GM21723 (cell line): ENCODE measurements around the gene PRDM2.

Experiments used
- ATAC-seq: cut with Tn5 transposase; IDR thresholded peaks from one replicate; pipeline ENCODE4 v1.9.1; 2021; ENCODE audit warnings: mild to moderate bottlenecking, moderate library complexity; ENCODE audit not compliant: unreplicated experiment

PRDM2 gene

DNA sequence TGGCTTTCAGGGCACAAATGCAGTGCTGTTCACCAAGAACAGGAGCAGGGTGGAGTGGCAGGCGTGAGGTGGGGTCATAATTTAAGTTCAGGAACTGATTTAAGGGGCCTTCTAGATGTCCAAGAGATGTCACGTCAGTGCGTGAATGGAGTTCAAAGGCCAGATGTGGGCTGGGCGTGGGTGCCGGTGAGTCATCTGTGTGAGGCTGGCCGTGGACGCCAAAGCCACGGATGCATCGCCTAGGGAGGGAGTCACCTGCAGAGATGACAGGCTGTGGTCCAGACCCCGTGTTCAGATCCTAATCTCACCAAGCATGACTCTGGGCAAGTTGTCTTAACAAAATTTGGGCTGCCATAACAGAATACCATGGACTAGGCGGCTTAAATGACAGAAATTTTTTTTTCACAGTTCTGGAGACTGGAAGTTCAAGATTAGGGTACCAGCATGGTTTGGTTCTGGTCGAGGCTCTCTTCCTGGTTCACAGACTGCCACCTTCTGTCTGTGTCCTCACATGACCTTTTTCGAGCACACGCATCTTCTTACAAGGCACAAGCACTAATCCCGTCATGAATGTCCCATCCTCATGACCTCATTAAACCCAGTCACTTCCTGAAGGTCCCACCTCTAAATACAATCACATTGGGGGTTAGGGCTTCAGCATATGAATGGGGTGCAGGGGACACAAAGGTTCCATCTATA is 109.6 kb downstream of the PRDM2 start:
- no peak for ATAC-seq

DNA sequence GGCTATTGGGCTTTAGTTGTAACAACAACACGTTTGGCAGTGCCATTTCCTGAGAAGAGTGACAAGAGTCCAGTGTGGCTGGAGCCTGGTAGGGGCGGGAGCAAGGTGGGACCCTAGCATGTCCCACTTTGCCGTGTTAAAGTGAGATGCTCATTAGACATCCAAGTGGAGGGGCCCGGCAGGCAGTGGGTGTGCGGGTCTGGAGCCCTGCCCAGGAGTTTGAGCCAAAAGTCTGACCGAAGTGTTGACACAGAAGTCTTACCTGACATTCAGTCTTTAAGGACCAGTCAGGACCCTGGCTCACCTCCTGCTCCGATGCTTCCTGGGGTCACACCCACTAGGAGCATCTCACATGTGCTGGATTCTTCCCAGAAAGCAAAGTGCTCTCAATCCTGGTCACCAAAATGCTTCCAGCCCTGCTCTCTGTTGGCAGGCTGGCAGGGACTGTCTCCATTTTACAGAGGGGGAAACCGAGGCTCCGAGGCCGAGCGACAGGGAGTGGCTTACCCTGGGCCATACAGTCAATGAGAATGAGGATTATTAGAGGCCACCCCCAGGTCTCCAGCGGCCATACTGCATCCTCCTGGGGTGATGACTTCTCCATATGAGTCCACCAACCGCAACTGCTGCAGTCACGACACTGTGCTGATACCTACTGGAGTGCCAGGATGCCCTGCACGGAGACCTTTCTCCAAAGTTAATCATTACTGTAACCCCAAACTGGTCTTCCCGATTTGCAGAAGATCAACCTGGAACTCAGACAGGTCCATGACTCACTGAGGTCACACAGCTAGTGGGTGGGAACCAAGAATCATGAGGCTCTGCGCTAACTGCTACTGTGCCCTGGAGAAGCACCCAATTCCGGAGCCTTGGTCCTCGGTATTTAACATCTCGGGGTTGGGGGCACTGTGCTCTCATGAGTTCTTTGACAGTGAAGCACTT is 112.7 kb downstream of the PRDM2 start:
- no peak for ATAC-seq

DNA sequence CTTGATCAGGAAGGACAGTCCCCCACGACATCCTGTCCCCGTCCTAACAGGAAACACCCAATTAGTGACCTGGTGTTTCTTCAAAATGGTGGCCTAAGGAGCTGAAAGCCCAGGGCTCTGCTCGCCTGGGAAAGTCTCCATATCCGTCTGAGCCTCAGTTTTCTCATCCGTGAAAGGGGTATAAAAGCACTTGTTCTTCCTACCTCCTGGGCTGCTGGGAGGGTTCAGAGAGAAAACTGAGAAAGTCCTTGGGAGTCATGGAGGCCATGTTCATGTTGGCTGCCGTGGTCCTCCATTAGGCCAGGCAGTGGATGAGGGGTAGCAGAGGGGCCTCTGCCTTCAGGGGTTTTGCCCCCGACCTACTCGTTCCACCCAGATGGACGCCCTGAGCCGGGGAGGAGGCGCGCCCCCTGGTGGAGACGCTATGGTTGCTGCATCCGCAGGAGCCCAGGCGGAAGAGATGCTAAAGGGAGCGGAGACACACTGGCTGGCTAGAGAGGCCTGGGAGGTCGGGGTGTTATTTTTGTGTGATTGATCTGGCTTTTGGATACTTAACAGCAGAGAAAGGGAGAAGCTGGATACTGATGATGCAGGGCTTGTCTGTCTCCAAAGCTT is 113.5 kb downstream of the PRDM2 start:
- ATAC-seq, result no peak

DNA sequence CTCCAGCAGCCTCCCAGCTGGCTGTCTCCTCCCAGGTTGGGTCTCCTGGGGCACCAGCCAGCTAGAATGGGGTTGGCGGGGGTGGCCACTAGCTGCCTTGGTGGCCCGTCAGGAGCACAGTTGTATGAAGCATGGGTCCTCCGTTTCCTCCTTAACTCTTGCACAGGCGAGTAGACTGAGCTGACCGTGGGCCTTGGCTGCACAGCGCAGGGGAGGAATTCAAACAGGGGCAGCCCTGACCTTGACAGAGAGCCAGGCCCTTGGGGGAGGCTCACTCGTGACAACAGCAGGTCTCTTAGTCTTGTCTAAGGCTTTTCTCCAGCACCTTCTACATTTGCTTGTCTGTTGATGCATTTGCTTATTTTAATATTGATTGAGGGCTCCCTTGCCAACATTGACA is 114.1 kb downstream of the PRDM2 start:
- ATAC-seq, result no peak

DNA sequence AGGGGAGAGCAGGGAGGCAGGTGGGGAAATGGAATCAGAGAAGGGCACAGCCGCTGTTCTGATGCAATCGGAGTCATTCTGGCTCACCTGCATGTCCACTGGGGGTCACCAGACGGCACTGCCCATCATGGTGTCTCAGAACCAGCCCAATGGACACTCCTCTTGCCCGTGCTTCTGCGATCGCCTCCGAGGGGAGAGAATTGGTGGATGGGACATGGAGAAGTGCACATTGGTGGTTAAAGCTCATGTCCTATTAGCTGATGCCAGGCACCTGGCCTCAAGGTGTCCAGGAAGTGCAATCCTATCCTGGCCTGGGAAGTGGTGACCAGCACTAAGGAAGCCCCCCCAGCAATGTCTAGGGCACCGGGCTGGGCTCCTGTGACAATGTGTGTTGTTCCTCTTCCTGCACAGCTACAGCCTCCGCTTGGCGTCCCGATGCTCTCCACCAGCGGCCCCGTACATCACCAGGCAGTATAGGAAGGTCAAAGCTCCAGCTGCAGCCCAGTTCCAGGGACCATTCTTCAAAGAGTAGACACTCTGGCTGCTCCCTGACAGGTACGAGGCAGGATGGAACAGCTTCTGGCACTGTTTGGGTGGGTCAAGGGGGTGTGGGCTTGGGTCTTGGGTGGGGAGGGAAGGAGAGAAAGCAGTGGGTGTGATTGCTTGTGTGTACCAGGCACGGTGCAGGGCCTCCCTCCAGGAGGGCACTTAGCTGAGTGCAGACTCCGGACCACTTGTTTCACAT is 116.2 kb downstream of the PRDM2 start:
- no peak for ATAC-seq

DNA sequence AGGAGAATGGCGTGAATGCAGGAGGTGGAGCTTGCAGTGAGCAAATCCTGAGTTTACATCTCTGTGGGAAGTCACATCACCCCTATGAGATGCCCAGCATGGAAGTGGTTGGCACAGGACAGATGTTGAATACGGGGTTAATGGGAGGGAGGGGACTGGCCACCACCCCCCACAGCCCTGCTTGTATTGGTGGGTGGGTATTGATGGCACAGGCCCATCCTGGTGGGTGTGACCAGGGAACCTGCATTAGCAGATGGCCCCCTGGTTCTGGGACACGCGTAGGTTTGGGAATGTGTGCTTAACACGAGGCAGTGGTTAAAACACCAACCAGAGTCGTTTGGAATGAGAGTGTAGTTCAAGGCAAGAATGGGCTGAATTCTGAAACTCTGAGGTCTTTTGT is 117.9 kb downstream of the PRDM2 start:
- no peak for ATAC-seq

DNA sequence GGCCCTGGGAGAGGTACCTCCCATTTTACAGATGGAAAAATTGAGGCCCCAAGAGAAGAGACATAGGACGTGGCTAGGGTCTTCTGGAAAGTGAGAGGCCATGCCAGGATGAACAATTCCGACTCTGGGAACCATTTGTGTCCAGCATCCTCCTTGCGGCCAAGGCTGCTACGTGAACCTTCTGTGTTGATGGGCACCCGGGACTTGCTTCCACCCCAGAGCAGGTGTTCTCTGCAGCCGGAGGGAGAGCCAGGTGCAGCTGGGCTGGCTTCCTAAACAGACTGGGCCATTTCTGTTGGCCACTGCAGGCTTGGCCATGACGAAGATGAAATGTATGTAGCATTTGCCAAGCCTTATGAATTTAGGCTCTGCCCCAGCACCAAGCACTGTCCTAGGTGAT is 118.9 kb downstream of the PRDM2 start:
- no peak for ATAC-seq

DNA sequence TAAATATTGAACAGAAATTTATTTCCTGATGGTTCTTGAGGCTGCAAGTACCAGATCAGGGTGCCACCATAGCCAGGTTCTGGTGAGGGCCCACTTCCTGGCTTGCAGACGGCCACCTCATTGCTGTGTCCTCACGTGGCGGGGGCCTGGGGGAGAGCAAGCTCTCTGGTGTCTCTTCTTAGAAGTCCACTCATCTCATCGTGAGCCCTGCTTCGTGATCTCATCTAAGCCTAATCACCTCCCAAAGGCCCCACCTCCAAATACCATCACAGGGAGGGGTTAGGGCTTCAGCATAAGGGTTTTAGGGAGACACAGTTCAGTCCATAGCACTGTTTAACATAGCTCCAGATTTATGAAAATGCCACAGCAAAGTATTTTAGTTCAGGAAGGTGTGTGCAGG is 119.7 kb downstream of the PRDM2 start:
- ATAC-seq, result no peak

DNA sequence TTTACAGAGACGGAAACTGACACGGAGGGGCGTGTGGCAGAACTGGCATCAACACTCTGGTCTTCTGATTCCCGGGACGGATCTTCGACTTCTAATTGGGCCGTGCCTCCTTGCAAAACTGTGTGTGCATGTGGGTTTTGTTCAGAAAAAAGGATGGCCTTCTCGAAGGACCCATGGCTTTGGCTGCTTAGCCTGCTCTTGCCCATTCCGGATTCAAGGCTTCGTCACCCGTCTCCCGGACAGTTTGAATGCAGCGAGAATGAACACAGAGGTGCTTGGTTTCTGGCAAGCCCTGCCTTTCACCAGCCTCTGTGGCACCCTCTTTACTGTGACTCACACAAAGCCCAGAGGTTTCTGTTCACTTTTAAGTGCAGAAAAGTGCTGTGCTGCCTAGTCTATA is 120.1 kb downstream of the PRDM2 start:
- no peak for ATAC-seq

DNA sequence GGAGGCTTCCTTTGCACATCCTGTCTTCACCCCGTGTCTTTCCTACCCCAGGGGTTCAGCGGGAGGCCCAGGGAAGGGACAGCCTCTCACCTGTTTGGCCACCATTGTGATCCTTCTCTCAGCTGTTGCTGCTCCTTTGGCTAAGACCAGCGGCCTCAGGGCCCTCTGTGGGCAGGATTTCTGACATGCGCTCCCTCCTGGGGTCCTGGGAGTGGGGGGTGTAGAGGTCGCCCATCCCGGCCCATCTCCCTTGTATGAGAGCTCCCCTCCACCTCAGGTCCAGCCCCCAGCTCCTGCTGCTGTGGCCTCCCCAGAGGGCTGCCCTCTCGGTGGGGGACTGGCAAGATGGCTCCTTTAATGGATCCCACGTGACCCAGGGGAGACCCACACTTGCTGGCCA is 120.5 kb downstream of the PRDM2 start:
- no peak for ATAC-seq

DNA sequence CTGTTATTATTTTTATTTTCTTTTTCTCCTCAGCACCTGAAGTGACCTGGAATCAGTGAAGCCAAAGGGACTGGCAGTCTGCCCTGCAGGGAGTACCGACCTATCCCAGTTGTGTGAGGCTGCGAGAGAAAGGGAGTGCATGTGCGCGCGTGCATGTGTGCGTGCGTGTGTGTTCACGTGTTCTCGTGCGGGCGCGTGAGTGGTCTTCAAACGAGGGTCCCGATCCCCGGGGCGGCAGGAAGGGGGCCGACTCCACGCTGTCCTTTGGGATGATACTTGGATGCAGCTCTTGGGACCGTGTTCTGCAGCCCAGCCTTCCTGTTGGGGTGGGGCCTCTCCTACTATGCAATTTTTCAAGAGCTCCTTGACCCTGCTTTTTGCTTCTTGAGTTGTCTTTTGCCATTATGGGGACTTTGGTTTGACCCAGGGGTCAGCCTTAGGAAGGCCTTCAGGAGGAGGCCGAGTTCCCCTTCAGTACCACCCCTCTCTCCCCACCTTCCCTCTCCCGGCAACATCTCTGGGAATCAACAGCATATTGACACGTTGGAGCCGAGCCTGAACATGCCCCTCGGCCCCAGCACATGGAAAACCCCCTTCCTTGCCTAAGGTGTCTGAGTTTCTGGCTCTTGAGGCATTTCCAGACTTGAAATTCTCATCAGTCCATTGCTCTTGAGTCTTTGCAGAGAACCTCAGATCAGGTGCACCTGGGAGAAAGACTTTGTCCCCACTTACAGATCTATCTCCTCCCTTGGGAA is 123.3 kb downstream of the PRDM2 start:
- no peak for ATAC-seq

DNA sequence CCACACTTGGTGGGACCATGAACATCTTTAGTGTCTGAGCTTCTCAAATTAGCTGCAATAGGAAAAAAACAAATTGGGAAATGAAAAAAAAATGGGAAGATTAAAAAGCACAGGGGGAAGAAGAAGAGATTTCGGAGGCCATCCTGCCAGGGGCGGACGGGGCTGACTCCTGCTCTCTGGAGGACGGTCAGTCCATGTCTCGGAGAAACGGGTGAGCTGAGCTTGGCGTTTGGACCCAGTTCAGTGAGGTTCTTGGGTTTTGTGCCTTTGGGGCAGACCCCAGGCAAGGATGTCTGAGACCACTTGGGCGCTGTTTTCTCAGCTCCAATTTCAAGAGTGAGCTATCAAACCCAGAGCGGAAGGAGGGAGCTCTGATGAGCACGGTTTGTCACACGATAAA is 123.9 kb downstream of the PRDM2 start:
- no peak for ATAC-seq

DNA sequence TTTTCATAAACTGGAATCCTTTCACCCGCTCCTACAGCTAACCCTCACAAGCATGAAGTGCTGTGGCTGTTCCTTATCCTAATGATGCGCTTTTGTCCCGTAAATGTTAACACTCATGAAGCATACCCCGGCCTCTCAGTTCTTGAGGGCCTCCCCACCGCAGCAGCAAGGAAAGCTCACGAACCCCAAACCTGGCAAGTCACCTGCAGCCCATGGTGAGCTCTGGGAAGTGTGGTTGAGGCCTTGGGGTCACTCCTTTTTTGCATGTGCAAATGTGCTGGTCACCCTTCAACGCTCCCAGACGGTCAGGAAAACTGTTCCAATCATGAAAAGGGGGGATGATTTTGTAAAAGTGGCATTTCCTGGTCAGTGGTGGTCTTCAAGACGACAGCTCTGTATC is 124.6 kb downstream of the PRDM2 start:
- no peak for ATAC-seq

DNA sequence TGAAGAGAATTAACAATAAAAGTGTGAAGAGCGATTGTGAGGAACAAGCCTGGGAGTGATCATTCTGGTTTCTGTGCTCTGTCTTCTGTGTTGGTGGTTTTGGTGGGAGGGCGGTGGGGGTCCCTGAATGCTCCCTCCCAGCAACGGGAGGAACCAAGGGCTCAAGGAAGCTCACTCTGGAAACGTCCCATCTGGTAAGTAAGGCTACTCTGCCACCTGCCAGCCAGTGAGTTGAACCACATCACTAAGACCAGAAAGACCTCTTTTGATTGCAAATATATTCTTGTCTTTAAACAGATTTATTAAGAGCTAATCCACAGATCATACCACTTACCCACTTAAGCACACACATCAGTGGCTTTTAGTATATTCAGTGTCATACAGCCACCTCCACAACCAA is 125.0 kb downstream of the PRDM2 start:
- ATAC-seq, result no peak

DNA sequence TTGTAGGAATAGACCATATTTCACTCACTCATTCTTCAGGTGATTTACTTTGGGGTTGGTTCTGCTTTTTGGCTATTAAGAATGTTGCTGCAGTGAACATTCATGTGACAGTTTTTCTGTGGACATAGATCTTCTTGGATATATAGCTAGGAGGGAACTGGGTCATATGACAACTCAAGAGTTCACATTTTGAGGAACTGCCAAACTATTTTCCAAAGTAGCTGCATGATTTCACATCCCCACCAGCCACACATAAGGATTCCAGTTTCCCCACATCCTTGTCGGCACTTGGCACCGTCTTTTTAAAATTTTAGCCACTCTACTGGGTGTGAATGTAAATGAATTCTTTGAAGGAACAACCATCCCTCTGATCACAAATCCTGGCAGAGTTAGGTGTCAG is 126.0 kb downstream of the PRDM2 start:
- no peak for ATAC-seq

DNA sequence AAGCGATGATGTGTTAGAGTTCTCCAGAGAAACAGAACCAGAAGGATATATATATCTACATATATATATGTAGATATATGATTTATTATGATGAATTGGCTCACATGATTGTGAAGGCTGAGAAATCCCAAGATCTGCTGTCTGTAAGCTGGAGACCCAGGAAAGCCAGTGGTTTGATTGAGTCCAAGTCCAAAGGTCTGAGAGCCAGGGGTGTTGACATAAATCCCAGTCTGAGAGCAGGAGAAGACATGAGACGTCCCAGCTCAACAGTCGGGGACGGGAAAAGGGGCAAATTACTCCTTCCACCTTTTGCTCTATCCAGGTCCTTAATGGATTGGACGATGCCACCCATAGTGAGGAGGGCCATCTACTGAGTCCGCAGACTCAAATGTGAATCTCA is 126.6 kb downstream of the PRDM2 start:
- ATAC-seq, result no peak

DNA sequence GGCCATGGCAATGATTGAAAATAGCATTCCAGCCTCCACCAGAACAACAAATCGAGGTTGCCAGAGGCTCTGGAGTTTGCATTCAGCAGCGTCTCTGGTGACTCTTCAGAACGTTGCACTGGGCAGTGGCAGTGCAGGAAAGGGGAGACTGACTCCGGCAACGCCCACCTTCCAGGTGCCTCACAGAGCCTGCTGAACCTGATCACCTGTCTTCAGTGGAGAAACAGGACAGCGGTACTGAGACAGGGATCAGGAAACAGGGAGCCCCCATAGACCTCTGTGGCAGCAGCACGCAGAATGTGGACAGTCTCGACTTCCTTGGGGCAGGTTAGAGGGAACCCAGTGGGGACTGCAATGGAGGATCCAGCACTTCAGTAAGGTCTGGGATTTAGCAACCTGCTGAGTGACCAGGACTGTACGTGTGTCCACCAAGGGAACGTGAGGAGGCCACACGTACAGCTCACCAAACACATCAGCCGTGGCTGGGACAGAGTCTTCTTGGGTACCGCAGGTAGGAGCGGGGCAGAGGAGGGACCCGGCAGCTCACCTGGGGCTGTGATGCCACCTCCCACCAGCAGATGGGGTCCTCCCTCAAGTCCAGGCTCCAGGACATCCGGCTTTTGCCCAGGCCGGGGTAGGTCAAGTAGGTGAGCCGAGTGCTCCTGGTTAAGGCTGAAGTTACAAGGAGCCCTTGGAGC is 128.6 kb downstream of the PRDM2 start:
- ATAC-seq, result no peak

DNA sequence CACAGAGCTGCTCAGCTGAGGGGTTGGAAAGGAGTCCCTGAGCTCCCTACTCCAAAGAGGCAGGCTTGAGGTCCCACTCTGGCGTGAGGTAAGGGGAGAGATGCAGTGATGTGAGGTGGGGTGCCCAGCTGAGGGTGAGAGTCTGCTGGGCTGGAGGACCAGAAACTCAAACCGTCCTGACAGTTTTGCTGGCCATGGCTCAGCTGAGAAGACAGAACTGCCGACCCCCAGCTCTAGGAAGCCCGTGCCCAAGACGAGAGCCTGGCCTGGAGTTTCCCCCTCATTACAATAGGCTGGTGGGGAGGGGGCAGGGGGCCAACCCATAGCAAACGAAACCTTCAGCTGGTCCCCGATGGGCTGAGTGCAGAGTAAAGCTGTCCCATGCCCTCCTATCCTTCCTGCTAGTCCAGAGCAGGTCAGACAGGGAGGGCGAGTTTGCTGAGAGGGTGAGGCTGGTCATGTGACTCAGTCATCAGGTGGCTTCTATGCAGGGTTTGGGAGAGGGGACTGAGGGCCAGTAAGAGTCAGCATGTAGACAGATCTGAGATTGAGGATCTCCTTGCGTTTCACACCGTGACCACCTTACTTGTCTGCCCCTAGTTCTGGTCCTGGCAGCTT is 129.3 kb downstream of the PRDM2 start:
- ATAC-seq, result no peak

DNA sequence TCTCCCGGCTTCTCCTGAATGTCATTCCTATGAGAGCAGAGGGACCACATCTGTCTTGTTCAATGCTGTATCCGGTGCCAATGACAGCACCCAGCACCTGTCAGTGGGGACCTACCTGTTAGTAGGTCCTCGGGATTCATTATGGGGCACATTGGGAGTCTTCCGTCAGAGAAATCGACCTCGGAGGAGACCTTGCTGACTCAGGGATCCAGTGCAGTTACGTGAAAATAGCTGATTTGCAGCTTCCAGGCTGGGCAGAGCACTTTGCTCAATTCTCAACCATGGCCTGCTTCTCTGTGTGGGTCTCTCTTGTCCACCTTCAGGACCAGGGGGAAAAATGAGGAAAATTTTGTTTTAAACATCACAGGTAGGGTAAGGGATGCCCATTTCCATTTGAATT is 130.2 kb downstream of the PRDM2 start:
- ATAC-seq, result no peak
